Thoracic aorta (tissue), 2 donors: Measurements from ENCODE around the gene COX8A. TPM values are rescaled to one million over a fixed set of nuclear protein-coding genes. Genes with fewer than 3 reads are reported as not detected.

ENCODE experiments used
- ATAC-seq: fragments of 150-250 bp; one replicate; pipeline ENCODE4 v1.8.0; 2017; ENCODE audit warnings: low read depth; ENCODE audit not compliant: insufficient number of reproducible peaks, low FRiP score
- DNase-seq: peaks from one replicate; pipeline ENCODE4 v3.0.0-alpha.2; 2020; ENCODE audit warnings: low spot score
- H3K27ac ChIP-seq, 2 donors: fragments of 200-600 bp; sonication (generic); 1 replicate in 1 of 2; 2 replicates in 1 of 2; pipeline ENCODE4 v1.5.1; 2016; ENCODE audit warnings: mild to moderate bottlenecking in 2 of 2, moderate library complexity in 2 of 2
- H3K27me3 ChIP-seq: fragments of 200-600 bp; sonication (generic); replicated peaks from 2 replicates; pipeline ENCODE4 v1.6.0; 2016; ENCODE audit warnings: mild to moderate bottlenecking; ENCODE audit not compliant: insufficient read depth
- H3K36me3 ChIP-seq: fragments of 200-600 bp; sonication (generic); one replicate; pipeline ENCODE4 v1.5.1; 2016
- H3K4me1 ChIP-seq, 2 donors: fragments of 200-600 bp; sonication (generic); 1 replicate in 1 of 2; 2 replicates in 1 of 2; pipeline versions ENCODE4 v1.5.1 to v1.6.0; 2016; ENCODE audit warnings: low read depth in 2 of 2, mild to moderate bottlenecking in 1 of 2; ENCODE audit not compliant: control insufficient read depth in 1 of 2
- H3K4me3 ChIP-seq: fragments of 200-600 bp; sonication (generic); 2 replicates; pipeline ENCODE4 v1.5.1; 2016; ENCODE audit warnings: mild to moderate bottlenecking
- H3K9me3 ChIP-seq: fragments of 200-600 bp; sonication (generic); 2 replicates; pipeline ENCODE4 v1.5.1; 2016
- CTCF ChIP-seq: fragments of 200-600 bp; sonication (generic); IDR thresholded peaks from one replicate; pipeline ENCODE4 v1.5.1; 2019; ENCODE audit warnings: antibody characterized with exemption
- total RNA-seq, 2 donors: library from RNA; depleted of rRNA; stranded (reverse); fragments of >200 nt; gene quantifications; one replicate each; pipeline versions ENCODE4 v1.1.0 to v1.2.3, GENCODE V29; 2016

Gene COX8A
- total RNA-seq, 2 donors from 2014 or later = 178 to 469 TPM

- Histone ChIP-seq H3K27ac (no peak overlapping the region), H3K36me3 (no peaks in the 10 kb centered on the region), H3K4me3 (no peak overlapping the region), H3K4me1 (peaks cover 3 to 13% of the 10 kb centered on the region in 2 donors), H3K27me3 (no peaks in the 10 kb centered on the region), H3K9me3 (no peaks in the 10 kb centered on the region)
- DNase-seq (no peak), ATAC-seq (no peak)
- no peak for TF ChIP-seq CTCF
These were observed 34.7 kb downstream of the COX8A start for GRCh38 chr11:64008914-64009633.

GRCh38 chr11:64009710-64010109 is 35.3 kb downstream of the COX8A start:
- Histone ChIP-seq H3K36me3 (no peaks in the 10 kb centered on the region), H3K27me3 (no peaks in the 10 kb centered on the region), H3K4me3 (no peak overlapping the region), H3K9me3 (no peaks in the 10 kb centered on the region), H3K4me1 (peaks cover 3 to 13% of the 10 kb centered on the region in 2 donors), H3K27ac (no peak overlapping the region)
- DNase-seq (no peak), ATAC-seq (no peak)
- TF ChIP-seq CTCF = no peak

- no peak for TF ChIP-seq CTCF
- no peak overlapping the region for H3K4me3 ChIP-seq
- H3K36me3 ChIP-seq = no peaks in the 10 kb centered on the region
- H3K27me3 ChIP-seq = no peaks in the 10 kb centered on the region
- no peaks in the 10 kb centered on the region for H3K9me3 ChIP-seq
- no peak overlapping the region for H3K27ac ChIP-seq
- peaks cover 3 to 13% of the 10 kb centered on the region in 2 donors for H3K4me1 ChIP-seq
- no peak for ATAC-seq
- DNase-seq = no peak
These were observed 36.4 kb downstream of the COX8A start for GRCh38 chr11:64010783-64011182.

- Histone ChIP-seq H3K9me3 (no peaks in the 10 kb centered on the region), H3K27me3 (no peaks in the 10 kb centered on the region), H3K27ac (no peak overlapping the region), H3K36me3 (no peaks in the 10 kb centered on the region), H3K4me3 (no peak overlapping the region), H3K4me1 (peaks cover 3 to 13% of the 10 kb centered on the region in 2 donors)
- no peak for TF ChIP-seq CTCF
- ATAC-seq (no peak), DNase-seq (no peak)
These were observed 37.0 kb downstream of the COX8A start for GRCh38 chr11:64011371-64011770.

- no peak for DNase-seq
- Histone ChIP-seq H3K9me3 (no peaks in the 10 kb centered on the region), H3K4me3 (no peak overlapping the region), H3K27ac (no peak overlapping the region), H3K27me3 (no peaks in the 10 kb centered on the region), H3K36me3 (no peaks in the 10 kb centered on the region), H3K4me1 (peaks cover 0 to under 1% of the 10 kb centered on the region in 2 donors)
- TF ChIP-seq CTCF = no peak
- ATAC-seq = no peak
These were observed 38.9 kb downstream of the COX8A start for GRCh38 chr11:64013141-64013896.
